ENCODE measurements around the gene PDGFB.

PDGFB gene

GRCh38 chr22:39176714-39177455 lies 67.9 kb downstream of the PDGFB start:
- no peak for DNase-seq (ENCODE audit: low spot score)
- no peak for FAIRE-seq

- DNase-seq (ENCODE audit: low spot score) = peak; percentile 92
- peak; percentile 83 for FAIRE-seq
Measured at GRCh38 chr22:39176143-39176713, 68.6 kb downstream of the PDGFB start.

GRCh38 chr22:39175353-39176142 lies 69.2 kb downstream of the PDGFB start:
- no peak for DNase-seq (ENCODE audit: low spot score)
- peak; percentile 13 for FAIRE-seq

GRCh38 chr22:39174498-39175352 lies 70.1 kb downstream of the PDGFB start:
- FAIRE-seq (peak; percentile 99), DNase-seq (ENCODE audit: low spot score) (peak; percentile 95)

GRCh38 chr22:39173787-39174497 lies 70.8 kb downstream of the PDGFB start:
- peak; percentile 79 for FAIRE-seq
- no peak for DNase-seq (ENCODE audit: low spot score)
